ENCODE measurements around the gene CCDC107. TPM values are rescaled to one million over a fixed set of nuclear protein-coding genes. Genes with fewer than 3 reads are reported as not detected.
A peak's percentile ranks its signal among the peaks of the same experiment; 100 is the strongest.

The CCDC107 gene
- total RNA-seq, 4 donors from 2014 or later = 68.4 to 117 (median 104) TPM

GRCh38 chr9:35691757-35692301, 33.7 kb downstream of the CCDC107 start:
- H3K36me3 ChIP-seq = peaks cover 14 to 32% (median 24%) of the 10 kb centered on the region in 4 donors
- no peak for TF ChIP-seq CTCF (IDR thresholded peaks at IDR 0.05)
- TF ChIP-seq POLR2AphosphoS5 (IDR thresholded peaks at IDR 0.05) = peak in 1 of 2 donors; percentile 84
- no peak for TF ChIP-seq POLR2A (IDR thresholded peaks at IDR 0.05; ENCODE audit: low read depth)
- TF ChIP-seq EP300 (IDR thresholded peaks at IDR 0.05) = peak; percentile 81
- H3K4me1 ChIP-seq = peaks cover 12 to 61% (median 57%) of the 10 kb centered on the region in 4 donors
- 54% methylated on average over 13 of the region's 13 CpGs for WGBS
- intact Hi-C loops (cut with DNase I) = loop anchor here (2.0 kb wide), 2 partner anchors 33 to 37 kb away; partner anchors contain the start of genes CCDC107 and RMRP
- peak overlapping the region; percentile 72 to 90 (median 86) for H3K4me3 ChIP-seq
- no peaks in the 10 kb centered on the region for H3K27me3 ChIP-seq
- H3K27ac ChIP-seq (replicated peaks in 1 of 4) = peak overlapping the region; percentile 95 to 98 (median 96)
- no peaks in the 10 kb centered on the region for H3K9me3 ChIP-seq
- no peak for DNase-seq (ENCODE audit: extremely low spot score)

- H3K27me3 ChIP-seq = no peaks in the 10 kb centered on the region
- H3K9me3 ChIP-seq = no peaks in the 10 kb centered on the region
- peak overlapping the region; percentile 95 to 98 (median 96) for H3K27ac ChIP-seq (replicated peaks in 1 of 4)
- DNase-seq (ENCODE audit: extremely low spot score) = no peak
- H3K36me3 ChIP-seq = peaks cover 41 to 56% (median 53%) of the 10 kb centered on the region in 4 donors
- TF ChIP-seq CTCF (IDR thresholded peaks at IDR 0.05) (no peak), POLR2A (IDR thresholded peaks at IDR 0.05; ENCODE audit: low read depth) (no peak), POLR2AphosphoS5 (IDR thresholded peaks at IDR 0.05) (no peak), EP300 (IDR thresholded peaks at IDR 0.05) (no peak)
- intact Hi-C loops (cut with DNase I) = no loop called here
- 81% methylated on average over 3 of the region's 3 CpGs for WGBS
- no peak overlapping the region for H3K4me3 ChIP-seq
- H3K4me1 ChIP-seq = peaks cover 0 to 91% (median 69%) of the 10 kb centered on the region in 4 donors
Measured at GRCh38 chr9:35695943-35696401, 37.9 kb downstream of the CCDC107 start.

DNA sequence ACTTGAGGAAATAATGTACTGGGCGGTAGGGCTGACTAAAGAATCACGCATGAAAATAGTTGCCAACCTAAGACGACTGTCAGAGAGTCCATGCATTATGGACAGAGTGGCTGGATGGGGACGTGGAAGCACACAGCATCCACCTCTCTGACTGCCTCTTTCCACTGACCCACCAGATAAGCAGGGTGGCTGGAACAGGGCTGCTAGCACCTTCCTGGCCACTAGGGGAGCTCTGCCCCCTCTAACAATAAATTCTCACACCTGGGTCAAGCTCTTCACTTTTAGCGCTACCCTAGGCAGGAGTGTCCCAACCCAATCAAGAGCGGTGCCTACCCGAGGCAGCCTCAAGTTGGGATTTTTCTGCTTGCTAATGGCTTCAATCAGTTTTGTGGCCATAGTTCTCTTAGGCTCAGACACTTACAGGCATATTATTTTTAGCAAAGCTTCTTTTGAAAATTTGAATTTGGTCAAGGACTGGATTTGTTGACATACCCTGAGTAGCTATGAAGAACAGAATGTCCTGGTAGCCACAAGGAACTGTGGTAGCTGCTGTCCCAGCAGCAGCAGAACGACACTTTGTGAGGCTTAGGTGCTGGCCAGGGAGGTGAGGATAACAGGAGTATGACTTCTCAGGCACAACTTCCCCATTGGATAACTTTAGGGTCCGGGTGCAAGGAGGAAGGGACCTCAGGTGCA, 38.6 kb downstream of the CCDC107 start:
- peaks cover 48 to 63% (median 60%) of the 10 kb centered on the region in 4 donors for H3K36me3 ChIP-seq
- DNase-seq (ENCODE audit: extremely low spot score) = peak; percentile 95
- TF ChIP-seq CTCF (IDR thresholded peaks at IDR 0.05) = peak; percentile 76 to 94 (median 93)
- TF ChIP-seq EP300 (IDR thresholded peaks at IDR 0.05) = peak; percentile 95
- TF ChIP-seq POLR2AphosphoS5 (IDR thresholded peaks at IDR 0.05) = peak; percentile 86 to 90
- TF ChIP-seq POLR2A (IDR thresholded peaks at IDR 0.05; ENCODE audit: low read depth) = no peak
- WGBS = 37% methylated on average over 9 of the region's 9 CpGs
- no peak overlapping the region for H3K4me3 ChIP-seq
- no peaks in the 10 kb centered on the region for H3K27me3 ChIP-seq
- H3K4me1 ChIP-seq = peaks cover 0 to 96% (median 64%) of the 10 kb centered on the region in 4 donors
- no peaks in the 10 kb centered on the region for H3K9me3 ChIP-seq
- peak overlapping the region; percentile 95 to 98 (median 96) for H3K27ac ChIP-seq (replicated peaks in 1 of 4)
- intact Hi-C loops (cut with DNase I) = no loop called here

- peaks cover 0 to 91% (median 58%) of the 10 kb centered on the region in 4 donors for H3K4me1 ChIP-seq
- no peak for TF ChIP-seq CTCF (IDR thresholded peaks at IDR 0.05)
- TF ChIP-seq POLR2AphosphoS5 (IDR thresholded peaks at IDR 0.05) = no peak
- 73% methylated on average over 13 of the region's 14 CpGs for WGBS
- intact Hi-C loops (cut with DNase I) = no loop called here
- peaks cover 56 to 71% (median 68%) of the 10 kb centered on the region in 4 donors for H3K36me3 ChIP-seq
- H3K27me3 ChIP-seq = no peaks in the 10 kb centered on the region
- H3K9me3 ChIP-seq = no peaks in the 10 kb centered on the region
- H3K4me3 ChIP-seq = no peak overlapping the region
- no peak for DNase-seq (ENCODE audit: extremely low spot score)
- H3K27ac ChIP-seq (replicated peaks in 1 of 4) = peak overlapping the region; percentile 95 to 98 (median 96)
Measured at GRCh38 chr9:35697486-35697885, 39.4 kb downstream of the CCDC107 start.
